ENCODE data around the gene LDLRAD4. TPM values are rescaled to one million over a fixed set of nuclear protein-coding genes. Genes with fewer than 3 reads are reported as not detected.

Gene LDLRAD4
- polyA plus RNA-seq, 3 donors from 2014 or later, result 4.8 to 11.3 (median 9.6) TPM

GRCh38 chr18:13223311-13224143 is 5.0 kb downstream of the LDLRAD4 start:
- Mint-ChIP-seq H3K27ac (no peak overlapping the region), H3K4me1 (peaks cover 3 to 7% of the 10 kb centered on the region in 2 donors), H3K27me3 (ENCODE audit: low read depth in 3 of 3) (peaks cover 6 to 14% (median 7%) of the 10 kb centered on the region in 3 donors)

GRCh38 chr18:13225261-13225660 is 6.7 kb downstream of the LDLRAD4 start:
- Mint-ChIP-seq H3K9me3 (no peaks in the 10 kb centered on the region), H3K27me3 (ENCODE audit: low read depth in 3 of 3) (peaks cover 3 to 5% (median 5%) of the 10 kb centered on the region in 3 donors), H3K4me3 (no peak overlapping the region), H3K36me3 (no peaks in the 10 kb centered on the region), H3K27ac (no peak overlapping the region), H3K4me1 (no peaks in the 10 kb centered on the region)
- DNase-seq, result no peak

More at GRCh38 chr18:13223311-13224143, 5.0 kb downstream of the LDLRAD4 start:
- Mint-ChIP-seq H3K36me3 (no peaks in the 10 kb centered on the region), H3K9me3 (no peaks in the 10 kb centered on the region), H3K4me3 (no peak overlapping the region)
- DNase-seq, result no peak

GRCh38 chr18:13226533-13227144 is 8.1 kb downstream of the LDLRAD4 start:
- H3K27me3 Mint-ChIP-seq (ENCODE audit: low read depth in 3 of 3), result peaks cover 3 to 5% (median 4%) of the 10 kb centered on the region in 3 donors
- no peaks in the 10 kb centered on the region for H3K4me1 Mint-ChIP-seq
- no peak overlapping the region for H3K4me3 Mint-ChIP-seq
- DNase-seq, result no peak
- no peaks in the 10 kb centered on the region for H3K36me3 Mint-ChIP-seq
- H3K9me3 Mint-ChIP-seq, result no peaks in the 10 kb centered on the region
- H3K27ac Mint-ChIP-seq, result no peak overlapping the region

- peaks cover 1 to 5% (median 1%) of the 10 kb centered on the region in 3 donors for H3K27me3 Mint-ChIP-seq (ENCODE audit: low read depth in 3 of 3)
- H3K36me3 Mint-ChIP-seq, result no peaks in the 10 kb centered on the region
- no peak overlapping the region for H3K27ac Mint-ChIP-seq
- no peak for DNase-seq
- no peaks in the 10 kb centered on the region for H3K4me1 Mint-ChIP-seq
- H3K4me3 Mint-ChIP-seq, result no peak overlapping the region
- no peaks in the 10 kb centered on the region for H3K9me3 Mint-ChIP-seq
Observed at GRCh38 chr18:13227910-13228309, 9.3 kb downstream of the LDLRAD4 start.

- peaks cover 1 to 5% (median 1%) of the 10 kb centered on the region in 3 donors for H3K27me3 Mint-ChIP-seq (ENCODE audit: low read depth in 3 of 3)
- no peaks in the 10 kb centered on the region for H3K4me1 Mint-ChIP-seq
- H3K4me3 Mint-ChIP-seq, result no peak overlapping the region
- DNase-seq, result no peak
- no peaks in the 10 kb centered on the region for H3K9me3 Mint-ChIP-seq
- H3K36me3 Mint-ChIP-seq, result no peaks in the 10 kb centered on the region
- H3K27ac Mint-ChIP-seq, result no peak overlapping the region
Observed at GRCh38 chr18:13229001-13229671, 10.6 kb downstream of the LDLRAD4 start.

GRCh38 chr18:13231151-13231550 is 12.6 kb downstream of the LDLRAD4 start:
- Mint-ChIP-seq H3K36me3 (no peaks in the 10 kb centered on the region), H3K27me3 (ENCODE audit: low read depth in 3 of 3) (peaks cover 0 to 3% (median 1%) of the 10 kb centered on the region in 3 donors), H3K4me3 (no peak overlapping the region), H3K27ac (no peak overlapping the region), H3K4me1 (no peaks in the 10 kb centered on the region), H3K9me3 (no peaks in the 10 kb centered on the region)
- no peak for DNase-seq

- H3K27me3 Mint-ChIP-seq (ENCODE audit: low read depth in 3 of 3), result peaks cover 0 to 3% (median 3%) of the 10 kb centered on the region in 3 donors
- no peaks in the 10 kb centered on the region for H3K36me3 Mint-ChIP-seq
- H3K9me3 Mint-ChIP-seq, result no peaks in the 10 kb centered on the region
- no peak overlapping the region for H3K4me3 Mint-ChIP-seq
- H3K4me1 Mint-ChIP-seq, result no peaks in the 10 kb centered on the region
- no peak overlapping the region for H3K27ac Mint-ChIP-seq
- DNase-seq, result no peak
Observed at GRCh38 chr18:13232086-13232917, 13.7 kb downstream of the LDLRAD4 start.

- Mint-ChIP-seq H3K27ac (no peak overlapping the region), H3K4me3 (no peak overlapping the region), H3K4me1 (no peaks in the 10 kb centered on the region), H3K27me3 (ENCODE audit: low read depth in 3 of 3) (peaks cover 0 to 3% (median 3%) of the 10 kb centered on the region in 3 donors), H3K9me3 (no peaks in the 10 kb centered on the region), H3K36me3 (no peaks in the 10 kb centered on the region)
- DNase-seq, result no peak
Observed at GRCh38 chr18:13232971-13233786, 14.6 kb downstream of the LDLRAD4 start.

GRCh38 chr18:13233787-13234783 is 15.5 kb downstream of the LDLRAD4 start:
- Mint-ChIP-seq H3K9me3 (no peaks in the 10 kb centered on the region), H3K36me3 (no peaks in the 10 kb centered on the region), H3K4me1 (no peaks in the 10 kb centered on the region), H3K27ac (no peak overlapping the region), H3K27me3 (ENCODE audit: low read depth in 3 of 3) (peaks cover 0 to 3% (median 3%) of the 10 kb centered on the region in 3 donors), H3K4me3 (no peak overlapping the region)
- no peak for DNase-seq

- Mint-ChIP-seq H3K27ac (no peak overlapping the region), H3K4me3 (no peak overlapping the region), H3K27me3 (ENCODE audit: low read depth in 3 of 3) (peaks cover 0 to 3% (median 3%) of the 10 kb centered on the region in 3 donors), H3K4me1 (no peaks in the 10 kb centered on the region), H3K9me3 (no peaks in the 10 kb centered on the region), H3K36me3 (no peaks in the 10 kb centered on the region)
- DNase-seq, result no peak
Observed at GRCh38 chr18:13235421-13235831, 16.9 kb downstream of the LDLRAD4 start.

- Mint-ChIP-seq H3K27me3 (ENCODE audit: low read depth in 3 of 3) (peaks cover 0 to 3% (median 1%) of the 10 kb centered on the region in 3 donors), H3K4me3 (no peak overlapping the region), H3K4me1 (no peaks in the 10 kb centered on the region), H3K27ac (no peak overlapping the region), H3K36me3 (no peaks in the 10 kb centered on the region), H3K9me3 (no peaks in the 10 kb centered on the region)
- no peak for DNase-seq
Observed at GRCh38 chr18:13235981-13236380, 17.4 kb downstream of the LDLRAD4 start.

- no peak overlapping the region for H3K27ac Mint-ChIP-seq
- H3K9me3 Mint-ChIP-seq, result no peaks in the 10 kb centered on the region
- H3K36me3 Mint-ChIP-seq, result no peaks in the 10 kb centered on the region
- H3K4me1 Mint-ChIP-seq, result no peaks in the 10 kb centered on the region
- DNase-seq, result no peak
- H3K27me3 Mint-ChIP-seq (ENCODE audit: low read depth in 3 of 3), result peaks cover 0 to 2% (median 0%) of the 10 kb centered on the region in 3 donors
- H3K4me3 Mint-ChIP-seq, result no peak overlapping the region
Observed at GRCh38 chr18:13236411-13236810, 17.9 kb downstream of the LDLRAD4 start.

Data from immature natural killer cell (primary cell).